NCI-H1048 (cell line): ENCODE results near the gene ALKBH4.
A peak's percentile ranks its signal among the peaks of the same experiment; 100 is the strongest.
"Not testable (repeated sequence)": the region's sequence is repeated elsewhere in the genome, so short reads cannot be mapped to it uniquely, and the experiment has no call there.

Source experiments
- DNase-seq: peaks from one replicate; lab custom pipeline; 2025; lab: John Stamatoyannopoulos, UW

The ALKBH4 gene, protein sequence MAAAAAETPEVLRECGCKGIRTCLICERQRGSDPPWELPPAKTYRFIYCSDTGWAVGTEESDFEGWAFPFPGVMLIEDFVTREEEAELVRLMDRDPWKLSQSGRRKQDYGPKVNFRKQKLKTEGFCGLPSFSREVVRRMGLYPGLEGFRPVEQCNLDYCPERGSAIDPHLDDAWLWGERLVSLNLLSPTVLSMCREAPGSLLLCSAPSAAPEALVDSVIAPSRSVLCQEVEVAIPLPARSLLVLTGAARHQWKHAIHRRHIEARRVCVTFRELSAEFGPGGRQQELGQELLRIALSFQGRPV

DNA sequence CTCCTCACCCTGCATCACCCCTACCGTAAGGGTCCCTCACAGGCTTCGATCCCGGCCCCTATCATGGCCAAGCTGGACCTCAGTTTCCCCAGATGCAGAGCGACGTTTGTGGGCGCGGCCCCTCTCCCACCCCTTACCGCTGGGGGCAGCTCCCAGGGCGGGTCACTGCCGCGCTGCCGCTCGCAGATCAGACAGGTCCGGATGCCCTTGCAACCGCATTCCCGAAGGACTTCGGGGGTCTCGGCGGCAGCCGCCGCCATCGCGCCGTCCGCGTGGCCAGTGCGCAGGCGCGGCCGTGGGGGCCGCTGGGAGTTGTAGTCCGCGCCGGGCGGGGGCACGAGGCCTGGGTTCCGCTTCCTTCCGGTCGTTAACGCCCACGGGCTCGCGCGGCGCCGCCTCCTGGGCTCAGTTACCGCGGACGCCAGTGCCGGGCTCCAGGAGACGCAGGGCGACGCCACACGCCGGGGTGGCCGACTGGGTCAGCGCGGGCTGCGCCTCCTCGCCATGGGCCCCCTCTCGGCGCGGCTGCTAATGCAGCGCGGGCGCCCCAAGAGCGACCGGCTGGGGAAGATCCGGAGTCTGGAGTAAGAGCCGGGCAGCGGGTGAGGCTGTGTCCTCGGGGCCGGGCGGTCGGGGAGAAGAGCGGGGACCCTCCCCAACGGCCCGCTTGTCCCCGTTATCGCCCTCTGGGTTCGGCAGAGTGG, at the start of gene ALKBH4, which contains the start of gene LRWD1:
ALKBH4 (minus strand) TSS at position 287 of the 704 bp plus-strand sequence; CDS start at position 260, 27 bp downstream.
LRWD1 (plus strand) TSS at position 408 of the 704 bp plus-strand sequence; CDS start at position 505, 97 bp downstream.
- DNase-seq: peak; percentile 63

DNA sequence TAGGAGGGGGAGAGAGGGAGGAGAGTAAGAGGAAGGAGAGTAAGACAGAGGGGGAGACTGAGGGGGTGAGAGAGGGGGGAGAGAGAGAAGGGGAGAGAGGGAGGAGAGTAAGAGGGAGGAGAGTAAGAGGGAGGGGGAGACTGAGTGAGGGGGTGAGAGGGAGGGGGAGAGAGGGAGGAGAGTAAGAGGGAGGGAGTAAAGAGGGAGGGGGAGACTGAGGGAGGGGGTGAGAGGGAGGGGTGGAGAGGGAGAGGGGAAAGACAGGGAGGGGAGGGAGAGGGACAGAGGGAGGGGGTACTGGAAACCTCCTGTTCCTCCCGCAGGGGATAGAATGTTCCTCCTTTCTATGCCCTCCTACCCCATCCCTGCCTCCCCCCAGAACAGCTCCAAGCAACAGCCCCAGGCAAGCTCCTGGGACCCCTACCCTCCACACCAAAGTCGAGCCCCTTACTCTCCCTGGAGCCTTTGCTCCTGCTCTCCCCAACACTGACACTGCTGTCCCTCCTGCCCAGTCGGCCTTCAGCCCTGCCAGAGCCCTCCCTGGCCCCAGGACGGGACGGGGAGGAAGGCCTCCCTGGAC, 48.1 kb upstream of the ALKBH4 start:
- not testable (repeated sequence) for DNase-seq

DNA sequence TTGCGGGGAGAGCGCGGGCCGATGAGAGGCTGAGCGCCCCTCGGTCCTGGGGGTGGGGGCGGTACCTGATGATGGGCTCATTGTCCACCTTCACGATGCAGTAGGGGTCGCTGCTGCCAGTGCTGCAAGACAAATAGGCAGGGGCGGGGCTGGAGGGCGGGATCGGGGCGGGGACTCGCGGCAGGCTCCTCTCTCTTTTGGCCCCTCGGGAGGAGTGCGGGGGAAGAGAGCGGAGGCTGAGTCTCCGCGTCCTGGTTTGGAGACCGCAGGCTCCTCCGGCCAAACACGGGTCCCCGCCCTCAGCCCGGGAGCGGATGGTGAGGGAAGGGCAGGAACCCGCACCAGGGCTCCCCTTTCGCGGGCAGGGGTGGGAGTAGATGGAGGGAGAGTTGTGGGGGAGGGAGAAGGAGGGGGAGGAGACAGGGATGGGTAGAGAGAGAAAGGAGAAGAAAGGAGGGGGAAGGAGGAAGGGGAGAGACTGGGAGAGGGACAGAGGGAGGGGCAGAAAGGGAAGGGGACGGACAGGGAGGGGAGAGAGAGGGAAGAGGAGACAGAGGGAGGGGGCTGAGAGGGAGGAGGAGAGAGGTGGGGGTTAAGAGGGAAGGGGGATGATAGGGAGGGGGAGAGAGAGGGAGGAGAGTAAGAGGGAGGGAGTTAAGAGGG, 47.3 kb upstream of the ALKBH4 start:
- not testable (repeated sequence) for DNase-seq

DNA sequence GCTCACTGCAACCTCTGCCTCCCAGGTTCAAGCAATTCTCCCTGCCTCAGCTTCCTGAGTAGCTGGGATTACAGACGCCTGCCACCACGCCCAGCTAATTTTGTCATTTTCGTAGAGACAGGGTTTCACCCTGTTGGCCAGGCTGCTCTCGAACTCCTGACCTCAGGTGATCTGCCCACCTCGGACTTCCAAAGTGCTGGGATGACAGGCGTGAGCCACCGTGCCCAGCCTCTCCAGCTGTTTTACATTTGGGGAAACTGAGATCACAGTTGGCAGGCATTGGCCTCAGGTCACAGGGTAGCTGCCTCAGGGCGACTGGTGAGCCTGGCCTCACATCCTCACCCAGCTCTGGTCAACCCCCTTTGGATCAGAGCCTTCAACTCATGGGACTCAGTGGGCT, 45.9 kb upstream of the ALKBH4 start:
- not testable (repeated sequence) for DNase-seq

DNA sequence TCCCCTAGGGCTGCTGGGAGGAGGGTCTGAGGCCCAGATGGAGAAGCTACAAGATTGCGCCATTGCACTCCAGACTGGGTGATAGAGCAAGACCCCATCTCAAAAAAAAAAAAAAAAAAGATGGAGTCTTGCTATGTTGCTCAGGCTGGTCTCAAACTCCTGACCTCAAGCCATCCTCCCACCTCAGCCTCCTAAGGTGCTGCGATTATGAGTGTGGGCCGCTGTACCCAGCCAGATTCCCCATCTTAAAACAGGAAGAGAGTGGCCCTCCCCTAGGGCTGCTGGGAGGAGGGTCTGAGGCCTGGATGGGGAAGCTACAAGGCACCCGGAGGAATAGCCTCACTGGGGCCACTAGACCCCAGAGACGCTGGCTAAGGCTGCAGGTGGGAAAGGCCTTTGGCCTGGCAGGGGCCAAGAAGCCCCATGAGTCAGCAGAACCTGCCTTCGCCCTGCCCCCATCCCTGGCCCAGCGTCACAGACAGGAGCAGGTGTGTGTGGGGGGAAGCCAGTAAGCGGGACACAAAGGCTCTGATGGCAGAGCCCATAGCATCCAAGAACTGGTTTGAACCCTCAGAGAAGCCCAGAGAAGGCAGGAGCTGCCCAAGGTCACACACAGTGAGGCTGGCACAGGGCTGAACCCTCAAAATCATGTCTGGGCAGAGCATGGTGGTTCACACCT, 42.9 kb upstream of the ALKBH4 start:
- not testable (repeated sequence) for DNase-seq

DNA sequence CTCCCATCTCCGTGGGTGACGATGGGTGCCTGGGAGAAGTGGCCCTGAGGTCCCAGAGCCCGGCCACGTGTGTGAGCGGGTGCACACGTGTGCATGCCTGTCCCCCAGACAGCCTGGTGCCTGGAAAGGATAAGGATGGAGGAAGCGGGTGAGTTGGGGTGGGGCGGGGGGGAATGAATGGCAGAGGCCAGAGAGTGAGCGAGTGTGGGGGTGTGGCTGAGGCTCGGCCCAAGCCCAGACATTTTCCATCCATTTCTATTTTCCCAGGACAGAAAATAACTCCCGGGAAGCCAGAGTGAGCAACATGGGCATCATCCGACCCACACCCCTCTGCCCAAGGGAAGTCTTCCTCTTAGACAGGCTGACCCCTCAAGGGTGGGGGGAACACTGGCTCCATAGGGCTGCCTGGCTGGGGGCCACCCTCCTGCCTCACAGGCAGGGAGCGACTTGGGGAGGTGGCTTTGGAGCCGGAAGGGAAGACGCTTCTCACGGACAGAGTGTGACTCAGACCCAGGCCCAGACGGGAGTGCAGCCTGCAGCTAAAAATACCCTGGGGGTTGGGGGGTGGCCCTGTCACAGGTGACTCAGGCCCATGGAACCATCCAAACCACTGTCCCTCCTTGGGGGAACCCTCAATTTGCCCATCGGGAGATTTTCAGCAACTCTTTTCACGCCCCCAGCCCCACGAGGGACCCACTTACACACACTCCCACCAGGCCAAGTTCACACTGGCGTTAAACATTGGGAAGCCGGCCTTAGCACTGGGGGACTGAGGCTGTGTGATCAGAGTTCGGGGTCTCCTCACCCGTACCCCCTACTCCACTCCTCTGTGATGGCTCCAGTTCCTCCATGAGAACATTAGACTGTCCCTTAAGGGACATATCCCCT, 40.9 kb upstream of the ALKBH4 start:
- not testable (repeated sequence) for DNase-seq

DNA sequence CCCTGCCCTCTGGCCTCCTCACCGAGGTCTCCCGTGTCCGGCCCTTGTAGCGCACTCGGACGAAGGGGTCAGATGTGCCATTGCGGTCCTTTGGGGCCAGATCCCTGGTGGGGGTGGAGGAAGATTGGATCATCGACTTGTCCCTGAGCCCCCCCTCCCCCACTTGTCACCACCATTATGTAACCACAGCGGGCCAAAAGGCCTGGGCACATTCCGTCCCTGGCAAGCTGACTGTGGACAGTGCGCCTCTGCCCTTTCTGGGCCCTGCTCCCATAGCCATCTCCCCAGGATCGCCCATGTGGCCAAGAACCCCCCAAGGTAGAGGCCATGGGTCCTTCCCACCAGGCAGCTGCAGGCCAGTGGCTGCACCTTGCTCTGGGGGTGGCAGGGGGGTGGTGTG, 38.5 kb upstream of the ALKBH4 start:
- not testable (repeated sequence) for DNase-seq

DNA sequence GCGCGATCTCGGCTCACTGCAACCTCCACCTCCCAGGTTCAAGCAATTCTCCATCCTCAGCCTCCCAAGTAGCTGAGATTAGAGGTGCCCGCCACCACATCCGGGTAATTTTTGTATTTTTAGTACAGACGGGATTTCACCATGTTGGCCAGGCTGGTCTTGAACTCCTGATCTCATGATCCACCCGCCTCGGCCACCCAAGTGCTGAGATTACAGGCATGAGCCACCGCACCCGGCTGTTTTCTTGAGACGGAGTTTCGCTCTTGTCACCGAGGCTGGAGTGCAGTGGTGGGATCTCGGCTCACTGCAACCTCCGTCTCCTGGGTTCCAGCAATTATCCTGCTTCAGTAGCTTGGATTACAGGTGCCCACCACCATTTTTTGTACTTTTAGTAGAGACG, 33.7 kb upstream of the ALKBH4 start:
- DNase-seq: not testable (repeated sequence)

DNA sequence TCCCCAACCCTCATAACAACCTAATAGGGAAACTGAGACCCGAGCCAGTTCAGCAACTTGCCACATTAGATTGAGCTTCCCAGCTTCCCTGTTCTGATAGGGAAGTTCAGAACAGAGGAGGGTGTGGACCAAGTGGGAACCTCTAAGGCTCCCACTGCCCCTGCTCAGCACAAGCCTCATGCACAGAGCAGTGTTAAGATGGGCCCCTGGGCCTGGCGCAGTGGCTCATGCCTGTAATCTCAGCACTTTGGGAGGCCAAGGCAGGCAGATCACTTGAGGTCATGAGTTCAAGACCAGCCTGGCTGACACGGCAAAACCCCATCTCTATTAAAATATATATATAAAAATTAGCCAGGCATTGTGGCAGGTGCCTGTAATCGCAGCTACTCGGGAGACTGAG, 32.6 kb upstream of the ALKBH4 start:
- DNase-seq: not testable (repeated sequence)

DNA sequence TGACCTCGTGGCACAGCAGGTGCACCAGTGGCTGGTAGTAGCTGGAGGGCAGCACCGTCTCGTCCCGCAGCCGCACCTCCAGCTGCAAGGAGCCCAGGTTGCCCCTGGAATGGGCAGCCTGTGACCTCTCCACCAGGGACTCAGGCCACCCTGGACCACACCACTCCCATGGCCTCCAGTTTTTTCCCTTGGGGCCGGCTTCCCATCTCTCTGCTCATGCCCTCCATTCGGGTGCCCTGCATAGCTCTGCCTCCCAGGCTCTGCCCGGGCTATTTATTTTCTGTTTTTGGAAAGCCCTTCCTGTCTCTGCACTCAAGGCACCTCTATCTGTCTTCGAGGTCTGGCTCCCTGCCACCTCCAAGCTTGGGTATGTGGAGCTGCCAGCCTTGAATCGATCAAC, 32.2 kb upstream of the ALKBH4 start:
- not testable (repeated sequence) for DNase-seq

DNA sequence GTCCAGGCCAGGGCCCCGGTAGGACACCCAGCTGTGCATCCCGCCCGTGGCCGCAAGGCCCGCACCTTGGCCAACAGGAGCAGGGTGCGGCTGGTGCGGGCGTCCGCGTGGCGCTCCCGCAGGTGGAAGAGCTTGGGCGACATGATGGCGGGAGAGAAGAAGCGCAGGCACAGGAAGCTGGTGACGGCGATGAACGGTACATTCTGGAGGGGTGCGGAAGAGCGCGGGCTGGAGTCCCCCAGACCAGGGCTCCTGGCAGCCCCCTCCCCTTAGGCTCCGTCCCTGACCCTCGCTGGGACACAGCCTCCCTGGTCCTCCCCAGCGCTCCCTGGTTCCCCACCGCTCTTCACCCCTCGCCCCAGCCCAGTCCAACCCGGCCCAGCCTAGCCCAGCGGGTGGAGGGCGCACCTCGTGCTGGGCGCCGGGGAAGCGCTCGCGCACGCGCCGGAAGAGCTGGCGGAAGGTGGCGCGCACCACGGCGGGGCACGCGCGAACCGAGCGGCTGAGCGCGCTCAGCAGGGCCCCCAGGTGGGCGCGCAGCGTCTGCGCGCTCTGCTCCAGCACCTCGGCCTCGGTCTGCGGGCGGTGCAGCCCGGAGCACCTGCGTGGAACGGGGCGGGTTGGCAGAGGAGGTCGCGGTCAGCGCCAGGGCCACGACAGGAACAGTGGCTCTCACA, 29.9 kb upstream of the ALKBH4 start:
- DNase-seq: not testable (repeated sequence)

DNA sequence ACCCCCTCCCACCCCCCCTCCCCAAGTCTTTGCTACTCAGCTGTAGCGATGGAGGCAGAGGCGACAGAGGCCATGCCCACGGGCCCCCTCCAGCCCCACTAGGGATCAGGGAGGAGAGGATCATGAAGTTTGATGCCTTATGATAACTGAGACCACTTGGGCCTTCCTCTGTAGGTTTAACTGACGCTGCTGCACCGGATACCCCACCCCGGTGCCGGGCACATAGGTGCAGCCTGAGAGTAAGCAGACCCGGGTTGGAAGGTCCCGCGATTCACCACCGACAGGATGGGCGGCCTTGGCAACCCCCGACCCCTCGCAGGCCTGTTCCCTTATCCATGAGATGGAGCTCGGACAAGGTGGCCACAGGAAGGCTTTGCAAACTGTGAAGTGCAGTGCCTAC, 29.4 kb upstream of the ALKBH4 start:
- not testable (repeated sequence) for DNase-seq

DNA sequence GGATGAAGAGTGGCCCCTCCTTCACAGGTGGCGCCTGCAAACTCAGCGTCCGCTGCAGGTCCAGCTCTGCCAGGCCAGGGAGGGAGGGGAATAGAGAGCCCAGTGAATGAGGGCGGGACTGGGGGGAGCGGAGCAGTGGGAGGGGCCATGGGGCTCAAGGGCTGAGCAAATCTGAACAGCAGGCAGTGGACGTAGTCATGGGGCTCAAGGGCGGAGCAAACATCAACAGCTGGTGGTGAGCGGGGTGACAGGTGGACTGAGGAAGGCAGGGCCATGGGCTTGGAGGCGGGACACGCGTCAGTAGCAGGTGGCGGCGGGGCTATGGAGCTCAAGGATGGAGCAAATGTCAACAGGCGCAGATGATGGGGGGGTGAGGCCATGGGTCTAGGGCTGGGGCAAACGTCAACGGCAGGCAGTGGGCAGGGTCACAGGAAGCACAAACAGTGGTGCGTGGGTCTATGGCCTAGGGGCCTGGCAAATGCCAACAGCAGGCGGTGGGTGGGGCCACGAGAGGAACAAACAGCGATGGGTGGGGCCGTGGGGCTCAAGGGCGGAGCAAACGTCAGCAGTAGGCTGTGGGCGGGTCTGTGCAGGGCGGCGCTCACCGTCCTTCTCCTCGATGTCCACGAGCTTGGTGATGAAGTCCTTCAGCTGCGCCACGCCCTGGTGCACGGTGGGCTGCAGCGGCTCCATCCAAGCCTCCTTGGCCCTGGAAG, 28.7 kb upstream of the ALKBH4 start:
- not testable (repeated sequence) for DNase-seq

DNA sequence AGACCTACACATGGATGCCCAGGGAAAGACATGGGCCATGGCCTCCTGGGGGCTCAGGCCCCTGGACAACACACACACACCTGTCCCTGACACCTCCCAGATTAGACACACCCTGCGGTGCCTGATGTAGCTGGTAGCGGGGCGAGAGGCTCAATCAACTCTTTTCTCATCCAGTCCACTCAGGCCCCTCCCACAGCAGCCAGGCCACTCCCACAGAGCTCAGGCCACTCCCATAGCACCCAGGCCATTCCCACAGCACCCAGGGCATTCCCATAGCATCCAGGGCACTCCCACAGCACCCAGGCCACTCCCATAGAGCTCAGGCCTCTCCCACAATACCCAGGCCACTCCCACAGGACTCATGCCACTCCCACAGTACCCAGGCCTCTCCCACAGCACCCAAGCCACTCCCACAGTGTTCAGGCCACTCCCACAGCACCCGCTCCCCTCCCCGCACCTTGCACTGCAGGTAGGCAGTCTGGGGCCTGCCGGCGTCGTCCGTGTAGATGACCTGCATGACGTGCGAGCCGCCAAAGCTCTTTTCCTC, 25.9 kb upstream of the ALKBH4 start:
- not testable (repeated sequence) for DNase-seq

DNA sequence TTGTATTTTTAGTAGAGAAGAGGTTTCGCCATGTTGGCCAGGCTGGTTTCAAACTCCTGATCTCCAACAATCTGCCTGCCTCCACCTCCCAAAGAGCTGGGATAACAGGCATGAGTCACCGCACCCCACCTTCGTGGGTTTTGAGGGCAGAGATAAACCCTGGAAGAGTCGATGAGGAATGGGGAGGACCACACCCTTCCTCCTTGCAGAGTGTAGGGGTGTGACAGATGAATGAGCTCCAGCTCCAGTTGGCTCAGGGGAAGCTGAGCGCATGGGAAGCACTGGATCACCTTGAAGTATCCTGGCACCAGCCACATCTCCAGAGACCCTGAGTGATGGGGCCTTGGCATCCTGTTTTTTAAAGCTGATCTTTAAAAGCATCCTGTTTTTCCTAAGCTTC, 19.7 kb upstream of the ALKBH4 start:
- not testable (repeated sequence) for DNase-seq

DNA sequence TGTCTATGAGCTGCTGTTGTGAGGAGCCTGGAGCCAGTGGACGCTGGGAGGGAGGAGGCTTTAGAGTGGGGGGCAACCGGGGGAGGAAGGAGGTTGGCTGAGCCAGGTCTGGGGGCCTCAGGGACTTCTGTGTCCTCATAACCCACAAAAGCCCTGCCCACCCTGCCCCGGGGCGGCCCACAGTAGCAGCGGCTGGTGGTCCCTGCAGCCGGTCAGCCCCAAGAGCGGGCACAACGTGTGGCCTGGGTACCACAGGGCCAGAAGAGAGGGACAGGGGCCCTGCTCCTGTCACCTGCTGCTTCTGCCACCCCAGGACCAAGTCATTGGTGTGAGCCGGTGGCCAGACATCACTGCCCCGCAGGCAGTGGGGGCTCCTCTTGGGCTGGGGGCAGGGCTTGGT, 17.3 kb upstream of the ALKBH4 start:
- DNase-seq: not testable (repeated sequence)

DNA sequence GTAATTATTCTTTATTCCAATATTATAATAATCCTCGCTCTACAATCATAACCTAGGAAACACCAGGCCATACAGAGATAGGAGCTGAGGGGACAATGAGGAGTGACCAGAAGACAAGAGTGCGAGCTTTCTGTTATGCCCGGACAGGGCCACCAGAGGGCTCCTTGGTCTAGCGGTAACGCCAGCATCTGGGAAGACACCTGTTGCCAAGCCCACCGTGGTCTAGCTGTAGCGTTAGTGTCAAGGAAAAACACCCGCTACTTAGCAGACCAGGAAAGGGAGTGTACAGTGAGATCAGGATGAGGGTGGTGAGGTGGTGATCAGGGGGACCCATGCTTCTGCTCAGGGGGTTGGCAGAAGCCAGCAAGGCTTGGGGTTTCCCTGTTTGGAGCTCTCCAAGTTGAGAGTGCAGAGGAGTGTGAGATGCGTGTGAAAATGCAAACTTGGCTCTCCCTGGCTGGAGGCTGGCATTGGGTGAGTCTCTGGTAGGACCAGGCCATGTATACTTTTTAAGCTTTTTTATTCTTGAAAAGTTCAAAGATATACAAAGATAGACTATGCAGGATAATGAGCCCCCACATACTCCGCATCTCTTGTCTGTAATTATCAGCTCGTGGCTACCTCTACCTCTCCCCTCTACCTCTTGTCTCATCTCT, 15.4 kb upstream of the ALKBH4 start:
- DNase-seq: not testable (repeated sequence)

DNA sequence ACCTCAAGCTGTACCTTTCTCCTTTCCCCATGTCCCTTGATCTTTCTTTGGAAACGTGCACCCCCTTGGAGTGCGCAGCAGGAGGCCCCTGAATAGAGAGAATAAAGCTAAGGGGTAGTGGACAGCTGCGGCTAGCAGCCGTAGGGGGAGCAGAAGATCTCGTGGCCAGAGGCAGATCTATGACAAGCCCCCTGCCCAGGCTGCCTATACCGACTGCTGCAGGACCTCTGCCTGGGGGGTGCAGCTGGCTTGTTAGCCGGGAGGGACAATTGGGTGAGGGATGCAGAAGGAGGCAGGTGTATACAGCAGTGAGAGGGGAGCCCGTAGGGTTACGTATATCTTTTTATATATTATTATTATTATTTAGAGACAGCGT, 14.5 kb upstream of the ALKBH4 start:
- not testable (repeated sequence) for DNase-seq
